OCI-LY3 (cell line): ENCODE data around the gene MYLK.

Experiments used
- H2AFZ ChIP-seq: fragments of 200-600, 300-600 bp; shearing (Covaris generic); 2 replicates; pipeline ENCODE4 v1.6.0; 2014; ENCODE audit warnings: antibody characterized with exemption, low read depth, low read length
- H3K27ac ChIP-seq: fragments of 200-600, 300-600 bp; sonication (generic); 2 replicates; pipeline ENCODE4 v1.5.1; 2014; ENCODE audit warnings: mild to moderate bottlenecking, low read length, moderate library complexity, mixed read lengths
- H3K27me3 ChIP-seq: fragments of 200-600, 300-600 bp; sonication (generic); 2 replicates; pipeline ENCODE4 v1.6.1; 2014; ENCODE audit warnings: low read depth, low read length, mixed read lengths
- H3K36me3 ChIP-seq: fragments of 200-600, 300-600 bp; sonication (generic); replicated peaks from 2 replicates; pipeline ENCODE3; 2014; ENCODE audit warnings: low read depth, low read length, mixed read lengths
- H3K4me1 ChIP-seq: fragments of 300-600, 200-600 bp; sonication (generic); 2 replicates; pipeline ENCODE4 v1.6.1; 2014; ENCODE audit warnings: low read length, mixed read lengths
- H3K4me2 ChIP-seq: fragments of 200-600, 300-600 bp; sonication (generic); 2 replicates; pipeline ENCODE4 v1.6.1; 2014; ENCODE audit warnings: low read length, mixed read lengths
- H3K4me3 ChIP-seq: fragments of 300-600, 200-600 bp; sonication (generic); 2 replicates; pipeline ENCODE4 v1.5.1; 2014; ENCODE audit warnings: antibody characterized with exemption, mild to moderate bottlenecking, low read length, moderate library complexity
- H3K79me2 ChIP-seq: fragments of 300-600, 200-600 bp; shearing (Covaris generic); 2 replicates; pipeline ENCODE4 v1.6.1; 2014; ENCODE audit warnings: mild to moderate bottlenecking, low read length, mixed read lengths
- H3K9ac ChIP-seq: fragments of 300-600, 200-600 bp; shearing (Covaris generic); 2 replicates; pipeline ENCODE4 v1.6.0; 2014; ENCODE audit warnings: mild to moderate bottlenecking, low read length, moderate library complexity
- H3K9me3 ChIP-seq: fragments of 200-600, 300-600 bp; shearing (Covaris generic); 2 replicates; pipeline ENCODE4 v1.6.1; 2014; ENCODE audit warnings: low read length, mixed read lengths; ENCODE audit not compliant: insufficient read depth
- H4K20me1 ChIP-seq: fragments of 200-600, 300-600 bp; sonication (generic); 2 replicates; pipeline ENCODE4 v1.6.1; 2016; ENCODE audit warnings: low read length, mixed read lengths; ENCODE audit not compliant: insufficient read depth
- EZH2phosphoT487 ChIP-seq: fragments of 200-600 bp; shearing (Covaris generic); IDR thresholded peaks from 2 replicates; pipeline ENCODE4 v1.6.1; 2018; ENCODE audit warnings: antibody characterized with exemption, mixed run types, low read depth
- TF ChIP-seq, protein P1 (sequence below): fragments of 200-600, 300-600 bp; sonication (generic); IDR thresholded peaks from 2 replicates; pipeline ENCODE4 v1.5.1; 2014; ENCODE audit warnings: antibody characterized with exemption, low read length, low read depth

MYLK gene

DNA sequence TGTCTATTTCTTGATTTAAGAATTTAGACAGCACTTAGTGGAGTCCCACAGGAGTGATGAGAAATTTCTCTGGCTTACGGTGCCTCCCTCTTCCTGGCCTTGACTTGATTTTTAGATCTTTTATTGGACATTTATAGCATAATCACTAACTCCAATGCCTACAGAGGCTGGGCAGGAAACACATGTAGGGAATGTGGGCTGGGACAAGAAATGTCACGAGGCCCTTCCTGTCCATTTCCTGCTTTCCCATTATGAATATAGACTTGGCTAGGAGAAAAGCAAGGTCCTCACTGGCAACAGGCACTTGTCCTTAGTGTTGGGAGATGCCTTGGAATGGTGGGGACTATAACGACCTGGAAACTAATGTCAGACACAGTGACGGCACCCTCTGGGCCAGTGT is 100.3 kb downstream of the MYLK start:
- no peak overlapping the region for H3K4me3 ChIP-seq
- H3K36me3 ChIP-seq, result no peaks in the 10 kb centered on the region
- H3K27me3 ChIP-seq, result peaks cover 14% of the 10 kb centered on the region; the same call in 1 of the 2 replicates
- no peak overlapping the region for H3K27ac ChIP-seq
- no peak overlapping the region for H3K9ac ChIP-seq
- H3K9me3 ChIP-seq, result no peaks in the 10 kb centered on the region
- H2AFZ ChIP-seq, result no peak overlapping the region
- H3K4me2 ChIP-seq, result no peak overlapping the region
- no peak for TF ChIP-seq EZH2phosphoT487
- TF ChIP-seq, protein P1, sequence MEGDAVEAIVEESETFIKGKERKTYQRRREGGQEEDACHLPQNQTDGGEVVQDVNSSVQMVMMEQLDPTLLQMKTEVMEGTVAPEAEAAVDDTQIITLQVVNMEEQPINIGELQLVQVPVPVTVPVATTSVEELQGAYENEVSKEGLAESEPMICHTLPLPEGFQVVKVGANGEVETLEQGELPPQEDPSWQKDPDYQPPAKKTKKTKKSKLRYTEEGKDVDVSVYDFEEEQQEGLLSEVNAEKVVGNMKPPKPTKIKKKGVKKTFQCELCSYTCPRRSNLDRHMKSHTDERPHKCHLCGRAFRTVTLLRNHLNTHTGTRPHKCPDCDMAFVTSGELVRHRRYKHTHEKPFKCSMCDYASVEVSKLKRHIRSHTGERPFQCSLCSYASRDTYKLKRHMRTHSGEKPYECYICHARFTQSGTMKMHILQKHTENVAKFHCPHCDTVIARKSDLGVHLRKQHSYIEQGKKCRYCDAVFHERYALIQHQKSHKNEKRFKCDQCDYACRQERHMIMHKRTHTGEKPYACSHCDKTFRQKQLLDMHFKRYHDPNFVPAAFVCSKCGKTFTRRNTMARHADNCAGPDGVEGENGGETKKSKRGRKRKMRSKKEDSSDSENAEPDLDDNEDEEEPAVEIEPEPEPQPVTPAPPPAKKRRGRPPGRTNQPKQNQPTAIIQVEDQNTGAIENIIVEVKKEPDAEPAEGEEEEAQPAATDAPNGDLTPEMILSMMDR, result no peak
- H4K20me1 ChIP-seq, result no peaks in the 10 kb centered on the region
- H3K4me1 ChIP-seq, result no peaks in the 10 kb centered on the region
- no peaks in the 10 kb centered on the region for H3K79me2 ChIP-seq

DNA sequence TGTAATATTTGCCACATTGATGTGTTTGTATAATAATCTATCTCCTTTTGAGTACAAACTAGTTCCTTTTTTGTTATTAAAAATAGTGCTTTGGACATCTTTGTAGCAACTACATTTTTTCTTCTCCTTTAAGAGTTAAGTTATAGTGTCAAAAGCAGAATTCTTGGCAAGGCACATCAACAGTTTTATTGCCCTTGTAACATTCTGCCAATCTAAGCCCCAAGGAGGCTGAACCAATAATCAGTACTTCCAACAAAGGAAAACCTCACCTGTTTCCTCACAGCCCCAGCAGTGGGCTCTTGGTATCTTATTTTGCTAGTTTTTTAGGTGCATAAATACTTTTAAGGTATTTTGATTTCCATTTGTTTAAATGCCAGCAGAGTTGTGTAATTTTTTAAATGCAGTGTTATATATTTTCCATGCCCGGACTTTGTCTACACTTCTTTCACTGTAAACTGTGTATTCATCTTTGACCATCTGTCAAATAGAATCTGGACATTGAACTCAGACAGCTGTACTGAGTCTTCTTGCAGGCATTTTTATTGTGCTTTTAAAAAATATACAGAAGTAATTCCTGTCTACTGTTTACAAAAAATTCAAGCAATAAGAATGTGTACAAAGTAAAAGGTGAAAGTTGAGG is 101.0 kb downstream of the MYLK start:
- no peak overlapping the region for H3K27ac ChIP-seq
- no peaks in the 10 kb centered on the region for H3K4me1 ChIP-seq
- no peaks in the 10 kb centered on the region for H3K79me2 ChIP-seq
- TF ChIP-seq, protein P1, result no peak
- no peak for TF ChIP-seq EZH2phosphoT487
- no peaks in the 10 kb centered on the region for H4K20me1 ChIP-seq
- no peak overlapping the region for H2AFZ ChIP-seq
- H3K4me2 ChIP-seq, result no peak overlapping the region
- no peaks in the 10 kb centered on the region for H3K9me3 ChIP-seq
- no peaks in the 10 kb centered on the region for H3K36me3 ChIP-seq
- H3K9ac ChIP-seq, result no peak overlapping the region
- H3K4me3 ChIP-seq, result no peak overlapping the region
- peaks cover 14% of the 10 kb centered on the region; the same call in 1 of the 2 replicates for H3K27me3 ChIP-seq

DNA sequence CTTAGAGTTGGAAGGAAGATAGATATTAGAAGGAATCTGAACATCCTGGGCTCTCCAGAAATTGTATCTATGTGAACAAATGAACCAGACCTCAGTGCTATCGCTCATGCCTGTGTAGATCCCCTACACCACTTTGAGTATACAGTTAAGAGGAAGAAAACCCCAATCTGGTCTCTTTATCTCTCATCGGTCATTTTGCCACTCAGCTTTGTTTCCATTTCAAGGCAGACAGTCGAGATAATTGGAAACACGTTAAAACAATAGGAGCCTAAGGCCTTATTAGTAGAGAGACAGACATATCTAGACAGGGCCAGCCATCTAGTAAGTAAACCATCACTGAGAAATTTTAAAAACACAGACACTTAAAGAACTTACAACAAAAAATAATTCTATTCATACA is 101.6 kb downstream of the MYLK start:
- TF ChIP-seq EZH2phosphoT487, result no peak
- TF ChIP-seq, protein P1, result no peak
- Histone ChIP-seq H3K4me1 (no peaks in the 10 kb centered on the region), H3K27me3 (peaks cover 9% of the 10 kb centered on the region; the same call in 1 of the 2 replicates), H3K9me3 (no peaks in the 10 kb centered on the region), H3K36me3 (no peaks in the 10 kb centered on the region), H3K9ac (no peak overlapping the region), H2AFZ (no peak overlapping the region), H3K4me2 (no peak overlapping the region), H4K20me1 (no peaks in the 10 kb centered on the region), H3K4me3 (no peak overlapping the region), H3K79me2 (no peaks in the 10 kb centered on the region), H3K27ac (no peak overlapping the region)

DNA sequence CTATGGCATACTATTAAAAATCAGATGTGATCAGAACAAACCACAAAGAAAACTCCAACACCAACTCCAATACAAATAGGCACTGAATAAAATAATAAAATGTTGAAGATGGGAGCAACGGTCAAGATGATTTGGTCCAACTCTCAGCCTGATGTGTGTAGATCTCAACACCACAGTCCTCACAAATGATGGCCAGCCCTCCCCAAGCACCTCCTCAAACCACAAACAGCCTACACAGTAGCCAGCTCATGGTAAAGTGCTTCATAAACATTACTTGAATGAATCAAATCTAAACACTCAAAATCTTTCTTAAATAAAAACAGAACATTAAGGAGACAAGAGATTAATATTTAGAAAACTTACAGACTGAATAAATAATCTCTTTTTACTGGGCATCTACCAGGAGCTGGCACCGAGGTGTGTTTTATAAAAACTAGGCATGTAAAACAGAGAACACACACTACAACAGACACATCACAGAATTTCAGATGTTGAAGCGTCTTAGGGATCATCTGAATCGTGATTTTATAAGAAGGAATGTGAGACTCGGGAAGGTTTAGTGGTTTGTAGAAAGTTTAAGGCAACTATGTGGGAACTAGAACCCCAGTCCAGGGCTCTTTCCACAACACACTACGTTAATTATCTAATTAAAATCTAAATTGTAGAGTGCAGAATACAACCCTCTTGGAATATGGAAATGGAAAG is 102.4 kb downstream of the MYLK start:
- H3K27ac ChIP-seq, result no peak overlapping the region
- H3K9ac ChIP-seq, result no peak overlapping the region
- no peaks in the 10 kb centered on the region for H3K79me2 ChIP-seq
- H3K36me3 ChIP-seq, result no peaks in the 10 kb centered on the region
- no peaks in the 10 kb centered on the region for H3K9me3 ChIP-seq
- no peaks in the 10 kb centered on the region for H4K20me1 ChIP-seq
- H2AFZ ChIP-seq, result no peak overlapping the region
- H3K27me3 ChIP-seq, result peaks cover 9% of the 10 kb centered on the region; the same call in 1 of the 2 replicates
- TF ChIP-seq EZH2phosphoT487, result no peak
- TF ChIP-seq, protein P1, result no peak
- H3K4me3 ChIP-seq, result no peak overlapping the region
- H3K4me1 ChIP-seq, result no peaks in the 10 kb centered on the region
- no peak overlapping the region for H3K4me2 ChIP-seq
